ENCODE measurements around the gene NDUFAB1.
"Not testable (repeated sequence)": the region's sequence is repeated elsewhere in the genome, so short reads cannot be mapped to it uniquely, and the experiment has no call there.

The NDUFAB1 gene

DNA sequence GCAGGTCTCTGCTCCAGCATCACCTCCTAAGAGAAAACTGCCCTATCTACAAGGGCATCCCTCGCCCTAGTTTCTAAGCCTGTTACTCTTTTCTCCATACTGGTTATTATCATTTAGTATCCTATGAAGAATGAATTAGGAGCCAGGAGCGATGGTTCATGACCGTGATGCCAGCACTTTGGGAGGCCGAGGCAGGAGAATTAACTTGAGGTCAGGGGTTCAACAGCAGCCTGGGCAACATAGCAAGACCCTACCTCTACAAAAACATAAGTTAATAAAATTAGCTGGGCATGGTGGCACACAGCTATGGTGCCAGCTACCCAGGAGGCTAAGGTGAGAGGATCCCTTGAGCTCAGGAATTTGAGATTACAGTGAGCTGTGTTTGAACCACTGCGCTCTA, 46.2 kb downstream of the NDUFAB1 start:
- DNase-seq = no peak

- DNase-seq = no peak
Measured at GRCh38 chr16:23544436-23544835, 51.7 kb downstream of the NDUFAB1 start.

DNA sequence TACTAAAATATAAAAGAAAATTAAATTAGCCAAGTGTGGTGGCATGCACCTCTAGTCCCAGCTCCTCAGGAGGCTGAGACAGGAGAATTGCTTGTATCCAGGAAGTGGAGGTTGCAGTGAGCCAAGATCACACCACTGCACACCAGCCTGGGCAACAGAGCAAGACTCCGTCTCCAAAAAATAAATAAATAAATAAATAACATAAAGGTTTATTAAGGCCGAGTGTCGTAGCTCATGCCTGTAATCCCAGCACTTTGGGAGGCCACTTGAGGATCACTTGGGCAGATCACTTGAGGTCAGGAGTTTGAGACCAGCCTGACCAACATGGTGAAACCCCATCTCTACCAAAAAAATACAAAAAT, 55.3 kb downstream of the NDUFAB1 start:
- DNase-seq = not testable (repeated sequence)

DNA sequence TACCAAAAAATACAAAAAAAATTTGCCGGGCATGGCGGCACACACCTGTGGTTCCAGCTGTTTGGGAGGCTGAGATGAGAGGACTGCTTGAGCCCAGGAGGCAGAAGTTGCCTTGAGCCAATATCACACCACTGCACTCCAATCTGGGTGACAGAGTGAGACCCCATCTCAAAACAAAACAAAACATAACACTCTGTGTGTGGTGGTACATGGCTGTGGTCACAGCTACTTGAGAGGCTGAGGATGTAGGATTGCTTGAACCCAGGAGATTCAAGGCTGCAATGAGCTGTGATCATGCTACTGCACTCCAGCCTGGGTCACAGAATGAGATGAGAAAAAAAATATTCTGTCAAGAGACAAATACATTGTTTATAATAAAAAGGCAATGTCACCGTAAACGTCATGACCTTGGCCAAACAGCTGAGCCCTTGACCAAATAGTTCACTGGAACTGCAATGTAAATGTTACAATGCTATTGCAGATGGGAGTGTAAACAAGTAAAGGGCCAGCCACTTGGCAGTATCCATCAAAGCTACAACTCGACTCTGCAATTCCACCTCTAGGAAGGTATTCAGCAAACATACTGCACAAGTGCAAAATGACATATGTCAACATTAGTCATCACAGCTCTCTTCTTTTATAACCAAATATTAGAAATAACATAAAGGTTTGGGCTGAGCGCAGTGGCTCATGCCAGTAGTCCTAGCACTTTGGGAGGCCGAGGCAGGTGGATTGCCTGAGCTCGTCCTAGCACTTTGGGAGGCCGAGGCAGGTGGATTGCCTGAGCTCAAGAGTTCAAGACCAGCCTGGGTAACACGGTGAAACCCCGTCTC, 55.9 kb downstream of the NDUFAB1 start:
- DNase-seq = no peak

DNA sequence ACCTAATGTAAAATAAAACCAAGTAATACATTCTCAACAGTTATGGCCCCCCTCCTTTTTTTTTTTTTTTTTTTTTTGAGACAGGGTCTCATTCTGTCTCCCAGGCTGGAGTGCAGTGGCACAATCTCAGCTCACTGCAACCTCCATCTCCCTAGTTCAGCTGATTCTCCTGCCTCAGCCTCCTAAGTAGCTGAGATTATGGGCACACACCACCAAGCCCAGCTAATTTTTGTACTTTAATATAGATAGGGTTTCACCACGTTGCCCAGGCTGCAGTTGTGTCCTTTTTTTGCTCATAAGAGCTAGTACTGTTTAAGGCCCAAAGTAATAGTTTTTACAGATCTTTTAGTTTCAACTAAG, 57.2 kb downstream of the NDUFAB1 start:
- no peak for DNase-seq

- no peak for DNase-seq
Measured at GRCh38 chr16:23537390-23537789, 58.7 kb downstream of the NDUFAB1 start.

- DNase-seq = no peak
Measured at GRCh38 chr16:23535901-23536300, 60.2 kb downstream of the NDUFAB1 start.

- DNase-seq = no peak
Measured at GRCh38 chr16:23534868-23535860, 61.0 kb downstream of the NDUFAB1 start.

DNA sequence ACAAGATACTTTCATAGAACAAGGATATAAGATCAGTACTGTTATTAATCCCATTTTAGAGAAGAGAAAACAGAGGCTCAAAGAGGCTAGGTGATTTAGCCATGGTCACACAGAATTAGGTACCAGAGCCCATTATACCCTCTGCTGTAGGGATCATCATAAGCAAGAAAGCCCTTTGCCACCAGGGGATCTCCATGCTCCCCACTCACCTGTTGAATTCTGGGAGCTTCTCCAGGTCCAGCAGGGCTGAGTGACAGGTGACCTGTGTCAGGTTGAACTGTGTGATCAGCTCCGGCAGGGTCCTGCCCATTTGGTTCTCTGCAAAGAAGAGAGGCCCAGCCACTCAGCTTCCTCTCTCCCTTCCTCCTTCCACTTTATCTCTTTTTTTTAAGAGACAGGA, 63.7 kb downstream of the NDUFAB1 start:
- no peak for DNase-seq
